ENCODE data around the gene CDKN1C.

CDKN1C gene

GRCh38 chr11:2838091-2838490, 47.5 kb downstream of the CDKN1C start:
- no peak overlapping the region for H3K4me3 ChIP-seq
- no peaks in the 10 kb centered on the region for H3K9me3 ChIP-seq (ENCODE audit: low read depth, low read length)
- no peak for DNase-seq (ENCODE audit: low read depth, low spot score)
- no peak for TF ChIP-seq POLR2AphosphoS5 (IDR thresholded peaks at IDR 0.05; ENCODE audit: borderline replicate concordance, low read depth, low read length)
- no peak for TF ChIP-seq EZH2 (IDR thresholded peaks at IDR 0.05)
- H3K36me3 ChIP-seq (ENCODE audit: insufficient read depth, low read length) = no peaks in the 10 kb centered on the region
- no peak overlapping the region for H3K9ac ChIP-seq (ENCODE audit: insufficient read length)
- no peak overlapping the region for H3K27ac ChIP-seq

- Histone ChIP-seq H3K9me3 (ENCODE audit: low read depth, low read length) (no peaks in the 10 kb centered on the region), H3K36me3 (ENCODE audit: insufficient read depth, low read length) (no peaks in the 10 kb centered on the region), H3K4me3 (no peak overlapping the region), H3K9ac (ENCODE audit: insufficient read length) (no peak overlapping the region), H3K27ac (no peak overlapping the region)
- TF ChIP-seq FOXP2 (optimal IDR thresholded peaks at IDR 0.05; ENCODE audit: control extremely low read depth, extremely low read length, insufficient read depth) = no peak
- TF ChIP-seq EZH2 (IDR thresholded peaks at IDR 0.05) = no peak
- no peak for TF ChIP-seq POLR2AphosphoS5 (IDR thresholded peaks at IDR 0.05; ENCODE audit: borderline replicate concordance, low read depth, low read length)
- no peak for DNase-seq (ENCODE audit: low read depth, low spot score)
Measured at GRCh38 chr11:2837651-2838050, 47.9 kb downstream of the CDKN1C start.

GRCh38 chr11:2837096-2837601, 48.4 kb downstream of the CDKN1C start:
- H3K9me3 ChIP-seq (ENCODE audit: low read depth, low read length) = no peaks in the 10 kb centered on the region
- DNase-seq (ENCODE audit: low read depth, low spot score) = no peak
- no peak overlapping the region for H3K4me3 ChIP-seq
- no peak overlapping the region for H3K27ac ChIP-seq
- no peak overlapping the region for H3K9ac ChIP-seq (ENCODE audit: insufficient read length)
- TF ChIP-seq EZH2 (IDR thresholded peaks at IDR 0.05) = no peak
- TF ChIP-seq FOXP2 (optimal IDR thresholded peaks at IDR 0.05; ENCODE audit: control extremely low read depth, extremely low read length, insufficient read depth) = no peak
- TF ChIP-seq POLR2AphosphoS5 (IDR thresholded peaks at IDR 0.05; ENCODE audit: borderline replicate concordance, low read depth, low read length) = no peak
- H3K36me3 ChIP-seq (ENCODE audit: insufficient read depth, low read length) = no peaks in the 10 kb centered on the region

GRCh38 chr11:2836315-2837095, 49.1 kb downstream of the CDKN1C start:
- no peak for DNase-seq (ENCODE audit: low read depth, low spot score)
- H3K4me3 ChIP-seq = no peak overlapping the region
- no peak overlapping the region for H3K9ac ChIP-seq (ENCODE audit: insufficient read length)
- TF ChIP-seq FOXP2 (optimal IDR thresholded peaks at IDR 0.05; ENCODE audit: control extremely low read depth, extremely low read length, insufficient read depth) = no peak
- H3K36me3 ChIP-seq (ENCODE audit: insufficient read depth, low read length) = no peaks in the 10 kb centered on the region
- H3K27ac ChIP-seq = no peak overlapping the region
- no peaks in the 10 kb centered on the region for H3K9me3 ChIP-seq (ENCODE audit: low read depth, low read length)

GRCh38 chr11:2835751-2836150, 49.8 kb downstream of the CDKN1C start:
- Histone ChIP-seq H3K4me3 (no peak overlapping the region), H3K9me3 (ENCODE audit: low read depth, low read length) (no peaks in the 10 kb centered on the region), H3K27ac (no peak overlapping the region), H3K36me3 (ENCODE audit: insufficient read depth, low read length) (no peaks in the 10 kb centered on the region), H3K9ac (ENCODE audit: insufficient read length) (no peak overlapping the region)
- TF ChIP-seq EZH2 (IDR thresholded peaks at IDR 0.05) = no peak
- no peak for TF ChIP-seq POLR2AphosphoS5 (IDR thresholded peaks at IDR 0.05; ENCODE audit: borderline replicate concordance, low read depth, low read length)
- no peak for TF ChIP-seq FOXP2 (optimal IDR thresholded peaks at IDR 0.05; ENCODE audit: control extremely low read depth, extremely low read length, insufficient read depth)
- no peak for DNase-seq (ENCODE audit: low read depth, low spot score)

- no peak overlapping the region for H3K27ac ChIP-seq
Measured at GRCh38 chr11:2835296-2835695, 50.3 kb downstream of the CDKN1C start.

GRCh38 chr11:2834503-2835273, 50.9 kb downstream of the CDKN1C start:
- Histone ChIP-seq H3K27ac (no peak overlapping the region), H3K9ac (ENCODE audit: insufficient read length) (no peak overlapping the region), H3K36me3 (ENCODE audit: insufficient read depth, low read length) (no peaks in the 10 kb centered on the region), H3K4me3 (no peak overlapping the region), H3K9me3 (ENCODE audit: low read depth, low read length) (no peaks in the 10 kb centered on the region)
- no peak for DNase-seq (ENCODE audit: low read depth, low spot score)
- TF ChIP-seq POLR2AphosphoS5 (IDR thresholded peaks at IDR 0.05; ENCODE audit: borderline replicate concordance, low read depth, low read length) (no peak), EZH2 (IDR thresholded peaks at IDR 0.05) (no peak), FOXP2 (optimal IDR thresholded peaks at IDR 0.05; ENCODE audit: control extremely low read depth, extremely low read length, insufficient read depth) (no peak)

More at GRCh38 chr11:2835296-2835695, 50.3 kb downstream of the CDKN1C start:
- no peak overlapping the region for H3K9ac ChIP-seq (ENCODE audit: insufficient read length)
- no peak for DNase-seq (ENCODE audit: low read depth, low spot score)
- TF ChIP-seq POLR2AphosphoS5 (IDR thresholded peaks at IDR 0.05; ENCODE audit: borderline replicate concordance, low read depth, low read length) = no peak
- H3K36me3 ChIP-seq (ENCODE audit: insufficient read depth, low read length) = no peaks in the 10 kb centered on the region
- no peaks in the 10 kb centered on the region for H3K9me3 ChIP-seq (ENCODE audit: low read depth, low read length)
- no peak overlapping the region for H3K4me3 ChIP-seq

GRCh38 chr11:2833716-2834502, 51.7 kb downstream of the CDKN1C start:
- no peak for TF ChIP-seq FOXP2 (optimal IDR thresholded peaks at IDR 0.05; ENCODE audit: control extremely low read depth, extremely low read length, insufficient read depth)
- no peak for TF ChIP-seq POLR2AphosphoS5 (IDR thresholded peaks at IDR 0.05; ENCODE audit: borderline replicate concordance, low read depth, low read length)
- no peak for TF ChIP-seq EZH2 (IDR thresholded peaks at IDR 0.05)
- Histone ChIP-seq H3K9ac (ENCODE audit: insufficient read length) (no peak overlapping the region), H3K4me3 (no peak overlapping the region), H3K9me3 (ENCODE audit: low read depth, low read length) (no peaks in the 10 kb centered on the region), H3K36me3 (ENCODE audit: insufficient read depth, low read length) (no peaks in the 10 kb centered on the region), H3K27ac (no peak overlapping the region)
- DNase-seq (ENCODE audit: low read depth, low spot score) = no peak

Data from SK-N-MC (cell line).